PC-9 (cell line): ENCODE measurements around the gene DRC1.

ENCODE experiments used
- CTCF ChIP-seq: fragments of 200-600 bp; sonication (generic); conservative IDR thresholded peaks from 2 replicates; pipeline ENCODE4 v1.6.1; 2017; ENCODE audit warnings: mixed run types, antibody characterized with exemption, mild to moderate bottlenecking, moderate library complexity
- EZH2 ChIP-seq: fragments of 200-600 bp; sonication (generic); IDR thresholded peaks from 2 replicates; pipeline ENCODE4 v1.8.0; 2017; ENCODE audit warnings: antibody characterized with exemption, low read depth

DNA sequence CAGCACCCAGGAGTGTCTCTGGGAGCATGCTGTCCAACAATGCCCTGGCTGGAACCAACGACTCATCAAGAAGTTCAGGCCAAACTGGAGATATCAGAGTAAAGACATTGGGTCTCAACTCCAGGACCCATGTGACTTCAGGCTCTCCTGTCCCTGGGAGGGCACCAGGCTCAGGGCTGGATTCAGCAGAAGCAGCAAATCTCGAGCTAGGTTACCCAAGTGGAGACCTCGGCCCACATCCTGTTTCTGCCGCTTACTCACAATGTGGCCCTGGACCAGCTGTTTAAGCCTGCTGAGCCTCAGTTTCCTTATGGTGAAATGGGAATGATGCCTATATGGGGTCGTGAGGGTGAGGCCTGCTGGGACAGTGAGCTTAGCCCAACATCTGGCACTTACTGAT is 85.5 kb downstream of the DRC1 start:
- TF ChIP-seq CTCF (no peak), EZH2 (no peak)
